Epithelial cell of esophagus (primary cell): ENCODE results near the gene TAF3.

Experiments
- DNase-seq: peaks from one replicate; pipeline ENCODE4 v3.0.0; 2010; ENCODE audit warnings: low read depth
- H3K4me3 ChIP-seq: 2 replicates; pipeline ENCODE4 v1.5.1; 2011; ENCODE audit warnings: mild to moderate bottlenecking, low read length, control low read depth
- CTCF ChIP-seq: IDR thresholded peaks from 2 replicates; pipeline ENCODE4 v1.5.1; 2011; ENCODE audit warnings: low read depth, mild to moderate bottlenecking, low read length, control low read depth, inconsistent platforms; ENCODE audit not compliant: insufficient read depth; ENCODE audit errors: missing control alignments

TAF3 gene

GRCh38 chr10:8052956-8053445 is 234.7 kb downstream of the TAF3 start:
- peak overlapping the region; percentile 3 for H3K4me3 ChIP-seq
- DNase-seq, result no peak
- no peak for TF ChIP-seq CTCF

DNA sequence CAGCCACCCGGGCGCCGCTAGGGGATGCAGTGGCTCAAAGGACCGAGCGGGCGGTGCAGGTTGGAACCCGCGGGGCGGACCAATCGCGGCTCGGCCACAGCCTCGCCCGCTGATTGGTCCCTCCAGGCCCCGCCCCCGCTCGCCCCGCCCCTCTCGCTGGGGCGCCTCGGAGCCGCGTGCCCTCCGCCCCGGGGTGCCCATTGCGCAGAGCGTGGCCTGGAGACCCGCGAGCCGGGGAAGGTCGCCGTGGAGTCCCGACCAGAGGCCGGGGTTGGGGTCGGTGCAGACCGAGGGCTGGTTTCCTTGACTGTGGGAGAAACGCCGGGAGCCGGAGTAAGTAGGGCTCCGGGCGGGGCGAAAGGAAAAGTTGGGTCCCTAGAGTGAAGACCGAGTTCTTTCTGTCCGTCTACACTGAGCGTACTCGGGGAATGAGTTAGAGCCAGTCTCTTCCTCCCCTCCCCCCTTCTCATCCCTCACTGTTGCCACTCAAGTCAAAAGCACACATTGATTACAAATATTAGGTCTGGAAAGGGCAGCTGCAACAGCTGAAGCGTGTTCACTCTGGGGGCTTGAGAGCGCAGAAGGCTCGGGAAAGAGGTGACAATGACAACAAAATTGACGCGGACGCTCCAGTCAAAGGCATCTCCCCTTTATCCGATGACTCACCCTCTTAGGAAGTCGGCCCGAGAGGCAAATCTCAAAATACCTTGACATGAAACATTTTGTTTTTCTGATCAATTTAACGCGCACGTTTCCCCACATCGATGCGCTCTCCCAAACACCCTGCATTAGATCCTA is 235.3 kb downstream of the TAF3 start:
- peak; percentile 91 for DNase-seq
- H3K4me3 ChIP-seq, result peak overlapping the region; percentile 68
- peak; percentile 80 for TF ChIP-seq CTCF

- DNase-seq, result no peak
- TF ChIP-seq CTCF, result no peak
- H3K4me3 ChIP-seq, result peak overlapping the region; percentile 68
Measured at GRCh38 chr10:8054244-8054493, 235.9 kb downstream of the TAF3 start.

DNA sequence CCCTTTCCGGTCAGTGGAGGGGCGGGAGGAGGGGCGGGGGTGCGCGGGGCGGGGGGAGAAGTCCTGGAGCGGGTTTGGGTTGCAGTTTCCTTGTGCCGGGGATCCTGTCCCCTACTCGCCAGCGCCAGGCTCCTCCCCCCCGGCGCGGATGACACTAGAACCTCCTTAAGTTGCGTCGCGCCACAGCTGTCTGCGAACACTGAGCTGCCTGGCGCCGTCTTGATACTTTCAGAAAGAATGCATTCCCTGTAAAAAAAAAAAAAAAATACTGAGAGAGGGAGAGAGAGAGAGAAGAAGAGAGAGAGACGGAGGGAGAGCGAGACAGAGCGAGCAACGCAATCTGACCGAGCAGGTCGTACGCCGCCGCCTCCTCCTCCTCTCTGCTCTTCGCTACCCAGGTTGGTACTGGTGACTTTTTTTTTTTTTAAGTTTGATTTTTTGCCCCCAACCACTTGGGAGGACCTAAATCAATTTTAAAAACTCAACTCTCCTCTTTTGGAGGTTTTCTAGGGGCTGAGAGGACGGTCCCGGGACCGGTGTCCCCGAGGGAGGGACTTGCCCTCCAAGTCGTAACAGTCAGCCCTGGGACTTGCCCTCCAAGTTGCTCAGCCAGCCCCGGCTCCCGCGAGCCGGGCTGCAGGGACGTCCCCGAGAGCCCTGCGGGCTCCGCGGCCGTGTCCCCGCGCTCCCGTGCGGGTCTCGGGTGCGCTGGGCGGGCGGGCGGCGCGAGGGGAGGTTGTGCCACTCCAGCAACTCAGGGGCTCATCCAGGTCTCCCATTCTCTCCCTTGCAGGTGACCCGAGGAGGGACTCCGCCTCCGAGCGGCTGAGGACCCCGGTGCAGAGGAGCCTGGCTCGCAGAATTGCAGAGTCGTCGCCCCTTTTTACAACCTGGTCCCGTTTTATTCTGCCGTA is 236.4 kb downstream of the TAF3 start, which contains the start of gene GATA3:
Gene GATA3 (plus strand): TSS at position 195 of the 914 bp plus-strand sequence. CDS start 968 bp downstream, outside the sequence.
- TF ChIP-seq CTCF, result no peak
- peak; percentile 71 for DNase-seq
- peak within 1 kb of the TSS; percentile 68 for H3K4me3 ChIP-seq

GRCh38 chr10:8055420-8056349 is 237.4 kb downstream of the TAF3 start:
- no peak for TF ChIP-seq CTCF
- DNase-seq, result no peak
- H3K4me3 ChIP-seq, result peak overlapping the region; percentile 68

DNA sequence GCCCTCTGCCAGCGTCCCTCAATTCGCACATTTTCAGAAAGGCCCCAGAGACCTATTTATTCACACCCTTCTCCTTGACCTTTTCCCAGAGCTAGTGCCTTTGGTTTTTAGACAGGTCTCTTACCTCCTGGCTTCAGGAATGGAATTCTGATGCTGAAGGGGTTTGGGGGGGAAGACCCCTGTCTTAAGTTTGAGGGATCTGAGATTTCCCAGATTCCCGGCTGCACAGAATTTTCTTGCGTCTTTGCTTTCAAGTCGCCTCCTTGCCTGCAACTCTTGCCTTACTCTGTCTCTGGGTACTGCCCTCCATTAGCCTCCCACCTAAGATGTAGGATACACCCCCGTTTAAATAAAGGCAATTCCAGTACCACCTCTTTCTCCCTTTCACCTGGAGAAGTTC is 238.1 kb downstream of the TAF3 start:
- DNase-seq, result no peak
- no peak for TF ChIP-seq CTCF
- H3K4me3 ChIP-seq, result no peak overlapping the region
